Activated CD4-positive, alpha-beta T cell treated with anti-CD3 and anti-CD28 coated beads, Interleukin-2, amount 50 U/mL, for 4 hours (primary cell): ENCODE data around the gene GPR107.

Experiments used
- DNase-seq, 2 experiments: peaks; one replicate each; pipeline ENCODE4 v3.0.0-alpha.2; 2020

The GPR107 gene

GRCh38 chr9:130058154-130058553 is 4.4 kb downstream of the GPR107 start:
- DNase-seq, result no peak

DNA sequence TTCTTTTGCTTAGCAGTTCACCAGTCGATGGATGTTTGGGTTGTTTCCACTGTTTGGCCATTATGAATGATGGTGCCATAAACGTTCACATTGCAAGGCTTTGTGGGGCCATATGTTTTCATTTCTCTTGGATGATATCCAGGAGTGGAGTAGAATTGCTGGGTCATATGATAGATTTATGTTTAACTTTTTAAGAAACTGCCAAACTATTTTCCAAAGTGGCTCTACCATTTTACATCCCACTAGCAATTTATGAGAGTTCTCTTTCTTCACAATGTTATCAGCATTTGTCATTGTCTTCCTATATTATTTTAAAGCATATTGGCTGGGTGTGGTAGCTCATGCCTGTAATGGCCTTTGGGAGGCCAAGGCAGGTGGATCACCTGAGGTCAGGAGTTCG is 5.2 kb downstream of the GPR107 start:
- DNase-seq, result no peak

DNA sequence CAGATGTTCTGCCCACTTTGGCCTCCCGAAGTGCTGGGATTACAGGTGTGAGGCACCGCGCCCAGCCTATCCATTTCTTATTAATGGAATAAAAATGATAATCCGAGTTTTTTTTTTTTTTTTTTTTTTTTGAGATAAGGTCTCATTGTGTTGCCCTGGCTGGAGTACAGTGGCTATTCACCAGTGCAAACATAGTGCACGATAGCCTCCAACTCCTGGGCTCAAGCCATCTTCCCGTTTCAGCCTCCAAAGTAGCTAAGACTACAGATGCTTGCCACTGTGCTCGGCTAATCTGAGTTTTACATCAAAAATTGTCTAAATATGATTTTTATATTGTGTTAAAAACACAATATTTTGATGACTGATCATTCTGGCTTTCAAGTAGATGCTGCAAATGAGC is 6.6 kb downstream of the GPR107 start:
- no peak for DNase-seq

DNA sequence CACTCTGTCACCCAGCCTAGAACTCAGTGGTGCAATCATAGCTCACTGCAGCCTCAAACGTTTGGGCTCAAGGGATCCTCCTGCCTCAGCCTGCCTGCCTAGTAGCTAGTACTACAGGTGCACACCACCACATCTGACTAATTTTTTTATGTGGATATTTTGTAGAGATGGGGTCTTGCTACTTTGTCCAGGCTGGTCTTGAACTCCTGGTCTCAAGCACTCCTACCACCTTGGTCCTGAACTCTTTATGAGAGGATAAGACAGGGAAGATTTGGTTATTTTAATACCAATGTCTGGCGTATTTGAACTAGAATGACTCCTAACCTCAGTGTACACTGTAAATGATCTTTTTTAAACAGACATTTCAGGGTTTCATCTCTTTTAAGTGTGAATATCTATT is 9.0 kb downstream of the GPR107 start:
- no peak for DNase-seq

DNA sequence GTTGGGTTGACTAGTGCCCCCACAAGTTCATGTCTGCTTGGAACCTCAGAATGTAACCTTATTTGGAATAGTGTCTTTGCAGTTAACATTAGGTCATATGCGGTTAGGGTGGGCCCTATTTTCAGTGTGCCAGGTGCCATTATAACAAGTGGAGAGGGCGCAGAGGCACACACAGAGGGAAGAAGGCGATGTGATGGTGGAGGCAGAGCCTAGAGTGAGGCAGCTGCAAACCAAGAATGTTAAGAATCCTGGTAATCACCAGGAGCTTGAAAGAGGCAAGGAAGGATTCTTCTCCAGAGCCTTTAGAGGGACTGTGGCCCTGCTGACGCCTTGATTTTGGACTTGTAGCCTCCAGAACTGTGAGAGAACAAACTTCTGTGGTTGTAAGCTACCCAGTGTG is 10.9 kb downstream of the GPR107 start:
- DNase-seq, result no peak

- DNase-seq, result no peak
Measured at GRCh38 chr9:130069048-130069447, 15.3 kb downstream of the GPR107 start.

GRCh38 chr9:130072515-130073235 is 19.0 kb downstream of the GPR107 start:
- DNase-seq, result no peak

DNA sequence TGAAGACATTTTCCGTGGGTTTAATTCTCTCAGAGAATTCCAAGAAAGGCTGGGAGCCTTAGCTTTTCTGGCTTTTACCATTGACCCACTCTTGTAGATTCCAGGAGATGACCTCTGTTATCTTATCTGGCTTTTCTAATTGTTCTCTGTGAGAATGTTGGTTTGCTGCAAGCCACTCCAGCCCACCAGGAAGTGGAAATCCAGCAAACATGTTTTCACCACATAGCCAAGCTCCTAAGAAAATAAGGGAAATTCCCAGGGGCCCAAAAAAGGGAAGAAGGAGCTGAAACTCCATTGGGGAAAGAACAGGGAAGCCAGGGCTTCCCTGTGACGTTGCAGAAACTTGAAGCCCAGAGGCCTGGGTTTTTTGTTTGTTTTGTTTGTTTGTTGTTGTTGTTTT is 19.7 kb downstream of the GPR107 start:
- DNase-seq, result no peak

GRCh38 chr9:130078547-130078946 is 24.8 kb downstream of the GPR107 start:
- DNase-seq, result no peak

- DNase-seq, result no peak
Measured at GRCh38 chr9:130084337-130084736, 30.6 kb downstream of the GPR107 start.

DNA sequence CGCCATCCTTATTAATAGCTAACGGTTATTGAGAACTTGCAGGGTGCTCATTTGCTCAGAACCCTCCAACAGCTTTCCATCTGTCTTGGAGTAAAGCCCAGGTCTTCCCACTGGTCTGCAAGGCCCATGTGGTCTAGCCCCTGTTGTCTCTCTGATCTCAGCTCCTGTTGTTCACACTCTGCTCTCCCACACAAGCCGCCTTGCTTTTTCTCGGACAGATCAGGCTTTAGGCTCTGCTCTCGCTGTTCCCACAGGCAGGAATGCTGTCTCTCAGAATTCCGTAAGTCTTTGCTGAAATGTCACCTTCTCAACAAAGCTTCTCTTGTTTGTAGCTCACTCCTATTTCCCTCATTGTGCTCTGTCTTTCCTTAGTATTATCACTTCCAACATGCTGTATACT is 34.3 kb downstream of the GPR107 start:
- DNase-seq, result no peak

- no peak for DNase-seq
Measured at GRCh38 chr9:130089141-130089540, 35.4 kb downstream of the GPR107 start.

- DNase-seq, result no peak
Measured at GRCh38 chr9:130090915-130091314, 37.2 kb downstream of the GPR107 start.

- DNase-seq, result no peak
Measured at GRCh38 chr9:130092910-130093309, 39.2 kb downstream of the GPR107 start.

GRCh38 chr9:130095872-130096271 is 42.2 kb downstream of the GPR107 start:
- DNase-seq, result no peak

GRCh38 chr9:130100681-130101080 is 47.0 kb downstream of the GPR107 start:
- no peak for DNase-seq

DNA sequence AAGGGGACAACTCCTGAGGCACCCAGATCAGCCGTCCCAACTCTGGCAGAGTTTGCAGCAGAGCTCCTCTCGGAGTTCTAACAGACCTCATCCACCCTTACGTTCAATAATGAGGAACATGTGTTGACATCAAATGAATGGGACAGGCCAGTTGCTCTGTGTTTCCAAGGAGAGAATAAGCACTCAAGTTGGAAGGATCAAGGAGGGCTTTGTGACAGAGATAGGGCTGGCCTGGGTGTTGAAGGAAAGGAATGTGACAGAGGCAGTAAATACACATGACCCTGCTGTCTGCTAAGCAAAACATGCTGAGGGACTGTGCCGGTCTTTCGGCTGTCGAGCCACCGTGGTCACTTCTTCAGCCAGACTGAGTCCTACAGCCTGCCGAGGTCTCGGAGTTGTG is 48.2 kb downstream of the GPR107 start:
- no peak for DNase-seq

DNA sequence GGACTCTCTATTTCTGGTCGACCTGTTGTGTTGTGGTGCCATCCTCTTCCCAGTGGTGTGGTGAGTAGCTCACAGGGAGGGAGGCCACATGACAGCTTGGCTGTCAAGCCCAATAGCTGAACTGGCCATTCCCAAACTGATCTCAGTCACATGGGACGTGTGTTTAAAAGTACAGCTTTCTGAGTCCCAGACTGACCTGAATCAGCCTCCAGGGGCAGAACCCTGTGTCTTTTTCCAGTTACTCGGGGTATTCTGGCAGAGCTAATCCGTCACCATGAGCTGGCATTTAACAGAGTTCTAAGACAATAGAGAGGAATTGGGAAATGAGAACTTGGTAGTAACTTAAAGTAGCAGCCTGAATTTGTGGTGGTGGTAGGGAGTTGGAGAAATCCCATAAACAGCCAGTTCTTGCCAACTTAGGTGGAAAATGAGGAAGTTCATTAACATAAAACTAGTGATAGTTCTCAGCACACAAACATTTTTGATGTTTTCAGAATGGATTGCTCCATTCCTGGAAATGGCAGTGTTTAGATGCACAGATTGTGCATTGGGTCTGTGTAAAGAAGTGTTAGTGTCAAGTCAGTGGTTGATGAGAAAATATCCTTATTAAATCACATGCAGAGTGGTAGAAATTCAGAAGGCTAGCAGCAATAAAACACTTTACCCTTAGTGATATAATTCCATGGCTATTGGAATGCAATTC is 50.9 kb downstream of the GPR107 start:
- no peak for DNase-seq

DNA sequence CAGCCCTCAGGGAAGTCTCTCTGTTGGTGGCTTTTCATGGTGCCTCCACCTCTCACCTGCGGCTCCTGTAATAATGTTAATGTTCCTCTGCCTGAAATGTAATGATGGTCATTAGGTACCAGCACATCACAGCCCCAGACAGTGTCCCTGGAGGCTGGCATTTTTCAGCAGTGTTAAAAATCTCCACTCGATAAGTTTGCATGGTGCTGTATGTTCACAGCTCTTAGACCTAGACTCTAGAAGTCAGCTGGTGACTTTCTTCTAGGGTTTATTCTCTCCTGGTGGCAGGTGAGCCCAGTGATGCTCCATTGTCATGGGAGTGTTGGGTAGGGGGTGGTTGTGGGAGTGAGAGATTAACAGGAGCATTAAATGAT is 53.1 kb downstream of the GPR107 start:
- no peak for DNase-seq

DNA sequence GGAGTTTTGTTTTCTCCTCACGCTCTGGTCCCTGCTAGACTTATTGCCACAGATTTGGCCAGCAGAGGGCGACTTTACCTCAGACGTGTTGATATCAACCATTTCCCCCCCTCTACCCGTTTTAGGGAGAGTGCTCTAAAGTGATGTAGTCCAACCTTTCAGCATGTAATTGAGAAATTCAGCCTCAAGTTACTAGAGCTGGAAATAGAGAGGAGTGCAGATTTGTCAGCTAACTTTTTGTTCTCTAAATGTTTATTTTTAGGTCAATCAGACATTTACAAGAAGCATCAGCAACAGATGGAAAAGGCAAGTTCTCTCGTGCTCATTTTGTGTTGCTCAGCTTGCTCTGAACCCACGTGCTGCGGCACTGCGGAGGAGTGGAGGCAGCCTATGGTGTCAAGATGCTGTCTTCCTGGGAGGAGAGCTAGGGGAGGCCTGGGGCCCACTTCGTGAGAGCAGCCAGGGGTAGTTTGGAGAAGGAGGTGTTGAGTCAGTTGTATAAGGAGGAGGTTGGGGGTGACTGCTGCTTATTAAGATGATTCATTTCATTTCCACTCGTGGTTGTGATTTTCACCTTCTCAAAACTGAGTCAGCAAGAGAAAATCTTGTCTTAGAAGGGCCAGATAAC is 53.6 kb downstream of the GPR107 start:
- peak; percentile 85 to 90 for DNase-seq

- no peak for DNase-seq
Measured at GRCh38 chr9:130107955-130108354, 54.2 kb downstream of the GPR107 start.

- DNase-seq, result no peak
Measured at GRCh38 chr9:130110166-130110565, 56.5 kb downstream of the GPR107 start.

- no peak for DNase-seq
Measured at GRCh38 chr9:130110596-130111021, 56.9 kb downstream of the GPR107 start.
